SK-N-SH treated with all-trans-retinoic acid at 6 μM for 48 hours (cell line): ENCODE data around the gene DCLRE1A.

Source experiments
- ARNTL ChIP-seq: fragments of 450-650 bp; formaldehyde crosslinking; IDR thresholded peaks from 2 replicates; pipeline ENCODE4 v1.5.0; 2020; ENCODE audit warnings: low read depth, mild to moderate bottlenecking, moderate library complexity, borderline replicate concordance
- BACH2 ChIP-seq: fragments of 250-450 bp; sonication (Bioruptor Pico); IDR thresholded peaks from 2 replicates; pipeline ENCODE4 v1.9.0; 2021; ENCODE audit warnings: mild to moderate bottlenecking, borderline replicate concordance
- CSDC2 ChIP-seq: fragments of 250-450 bp; sonication (Bioruptor Pico); IDR thresholded peaks from 2 replicates; pipeline ENCODE4 v1.5.0; 2020; ENCODE audit warnings: mild to moderate bottlenecking, moderate library complexity
- PATZ1 ChIP-seq: fragments of 250-450 bp; sonication (Bioruptor Pico); IDR thresholded peaks from 2 replicates; pipeline ENCODE4 v1.8.0; 2020; ENCODE audit warnings: mild to moderate bottlenecking, moderate library complexity, borderline replicate concordance
- POU6F1 ChIP-seq: fragments of 250-450 bp; sonication (Bioruptor Pico); IDR thresholded peaks from 2 replicates; pipeline ENCODE4 v1.8.0; 2021; ENCODE audit warnings: low read depth, mild to moderate bottlenecking, moderate library complexity, borderline replicate concordance
- TOX ChIP-seq: fragments of 250-450 bp; sonication (Bioruptor Pico); IDR thresholded peaks from 2 replicates; pipeline ENCODE4 v1.8.0; 2021; ENCODE audit warnings: mild to moderate bottlenecking, moderate library complexity, borderline replicate concordance
- ZFP3 ChIP-seq: fragments of 250-450 bp; sonication (Bioruptor Pico); IDR thresholded peaks from 2 replicates; pipeline ENCODE4 v1.5.0; 2020; ENCODE audit warnings: mild to moderate bottlenecking, moderate library complexity
- ZFP30 ChIP-seq: fragments of 450-650 bp; formaldehyde crosslinking; IDR thresholded peaks from 2 replicates; pipeline ENCODE4 v1.5.0; 2022; ENCODE audit warnings: mild to moderate bottlenecking, moderate library complexity
- ZNF565 ChIP-seq: fragments of 450-650 bp; formaldehyde crosslinking; conservative IDR thresholded peaks from 2 replicates; pipeline ENCODE4 v1.5.0; 2020; ENCODE audit warnings: low read depth, mild to moderate bottlenecking, moderate library complexity
- ZNF8 ChIP-seq: fragments of 450-650 bp; formaldehyde crosslinking; IDR thresholded peaks from 2 replicates; pipeline ENCODE4 v1.5.0; 2020; ENCODE audit warnings: mild to moderate bottlenecking, moderate library complexity

GRCh38 chr10:113819989-113820388 lies 33.9 kb downstream of the DCLRE1A start:
- no peak for TF ChIP-seq ZNF8 (CRISPR knock-in tag)
- TF ChIP-seq ZNF565, result no peak
- TF ChIP-seq BACH2 (CRISPR knock-in tag), result no peak
- no peak for TF ChIP-seq POU6F1 (CRISPR knock-in tag)
- TF ChIP-seq ZFP3 (CRISPR knock-in tag), result no peak
- TF ChIP-seq TOX (CRISPR knock-in tag), result no peak
- no peak for TF ChIP-seq CSDC2
- TF ChIP-seq PATZ1 (CRISPR knock-in tag), result no peak
- TF ChIP-seq ZFP30, result no peak
- no peak for TF ChIP-seq ARNTL (CRISPR knock-in tag)
